ENCODE data around the gene KNTC1.
A peak's percentile ranks its signal among the peaks of the same experiment; 100 is the strongest.
"Not testable (repeated sequence)": the region's sequence is repeated elsewhere in the genome, so short reads cannot be mapped to it uniquely, and the experiment has no call there.

KNTC1 gene

GRCh38 chr12:122505419-122506051 lies 21.5 kb upstream of the KNTC1 start:
- DNase-seq (ENCODE audit: low read depth in 4 of 4, low spot score in 1 of 4): no peak

GRCh38 chr12:122506393-122506938 lies 20.6 kb upstream of the KNTC1 start:
- no peak for DNase-seq (ENCODE audit: low read depth in 4 of 4, low spot score in 1 of 4)

GRCh38 chr12:122508163-122508562 lies 18.9 kb upstream of the KNTC1 start:
- DNase-seq (ENCODE audit: low read depth in 4 of 4, low spot score in 1 of 4): no peak

GRCh38 chr12:122513028-122513427 lies 14.0 kb upstream of the KNTC1 start:
- DNase-seq (ENCODE audit: low read depth in 4 of 4, low spot score in 1 of 4): not testable (repeated sequence)

- DNase-seq (ENCODE audit: low read depth in 4 of 4, low spot score in 1 of 4): no peak
Measured at GRCh38 chr12:122513660-122514059, 13.4 kb upstream of the KNTC1 start.

- no peak for DNase-seq (ENCODE audit: low read depth in 4 of 4, low spot score in 1 of 4)
Measured at GRCh38 chr12:122515275-122515674, 11.8 kb upstream of the KNTC1 start.

GRCh38 chr12:122516544-122517361 lies 10.3 kb upstream of the KNTC1 start:
- DNase-seq (ENCODE audit: low read depth in 4 of 4, low spot score in 1 of 4): no peak

GRCh38 chr12:122517877-122518276 lies 9.2 kb upstream of the KNTC1 start:
- DNase-seq (ENCODE audit: low read depth in 4 of 4, low spot score in 1 of 4): no peak

- no peak for DNase-seq (ENCODE audit: low read depth in 4 of 4, low spot score in 1 of 4)
Measured at GRCh38 chr12:122518908-122519307, 8.1 kb upstream of the KNTC1 start.

- DNase-seq (ENCODE audit: low read depth in 4 of 4, low spot score in 1 of 4): no peak
Measured at GRCh38 chr12:122519418-122519817, 7.6 kb upstream of the KNTC1 start.

- no peak for DNase-seq (ENCODE audit: low read depth in 4 of 4, low spot score in 1 of 4)
Measured at GRCh38 chr12:122520676-122521075, 6.4 kb upstream of the KNTC1 start.

- DNase-seq (ENCODE audit: low read depth in 4 of 4, low spot score in 1 of 4): no peak
Measured at GRCh38 chr12:122523280-122523679, 3.8 kb upstream of the KNTC1 start.

GRCh38 chr12:122523846-122524718 lies 3.0 kb upstream of the KNTC1 start:
- DNase-seq (ENCODE audit: low read depth in 4 of 4, low spot score in 1 of 4): no peak

- DNase-seq (ENCODE audit: low read depth in 4 of 4, low spot score in 1 of 4): peak in 2 of 4 experiments; percentile 23 to 34
Measured at GRCh38 chr12:122527478-122527944, 462 bp downstream of the KNTC1 start.

- DNase-seq (ENCODE audit: low read depth in 4 of 4, low spot score in 1 of 4): no peak
Measured at GRCh38 chr12:122528582-122528981, 1.5 kb downstream of the KNTC1 start.

GRCh38 chr12:122528992-122529391 lies 1.9 kb downstream of the KNTC1 start:
- no peak for DNase-seq (ENCODE audit: low read depth in 4 of 4, low spot score in 1 of 4)

- no peak for DNase-seq (ENCODE audit: low read depth in 4 of 4, low spot score in 1 of 4)
Measured at GRCh38 chr12:122533856-122534255, 6.8 kb downstream of the KNTC1 start.

- DNase-seq (ENCODE audit: low read depth in 4 of 4, low spot score in 1 of 4): no peak
Measured at GRCh38 chr12:122537021-122537420, 10.0 kb downstream of the KNTC1 start.

GRCh38 chr12:122538496-122538895 lies 11.4 kb downstream of the KNTC1 start:
- no peak for DNase-seq (ENCODE audit: low read depth in 4 of 4, low spot score in 1 of 4)

- DNase-seq (ENCODE audit: low read depth in 4 of 4, low spot score in 1 of 4): no peak
Measured at GRCh38 chr12:122544537-122544936, 17.5 kb downstream of the KNTC1 start.

GRCh38 chr12:122545855-122546254 lies 18.8 kb downstream of the KNTC1 start:
- no peak for DNase-seq (ENCODE audit: low read depth in 4 of 4, low spot score in 1 of 4)
